SK-MEL-5 (cell line): ENCODE results near the gene LHFPL5. TPM values are rescaled to one million over a fixed set of nuclear protein-coding genes. Genes with fewer than 3 reads are reported as not detected.

ENCODE experiments used
- DNase-seq: peaks from one replicate; pipeline ENCODE4 v3.0.0-alpha.2; 2016; ENCODE audit warnings: low read depth, low spot score
- in situ Hi-C: cut with HindIII; loops from 2 replicates; pipeline ENCODE4 v1.10.0; 2016; ENCODE audit warnings: low sequenced_read_pairs, high pct_unique_total_duplicates, low pct_unique_long_range_greater_than_20kb
- total RNA-seq: library from RNA; depleted of rRNA; stranded (reverse); fragments of >200 nt; shearing (Covaris generic); gene quantifications from 2 replicates; pipeline ENCODE4 v1.2.3, GENCODE V29; 2014; rRNA removed

The LHFPL5 gene
- total RNA-seq, 1 experiment from 2014 or later, result not detected

GRCh38 chr6:35829306-35829705, 24.2 kb downstream of the LHFPL5 start:
- DNase-seq, result no peak
- in situ Hi-C loops, result no loop called here

GRCh38 chr6:35831257-35832007, 26.3 kb downstream of the LHFPL5 start:
- in situ Hi-C loops, result no loop called here
- no peak for DNase-seq

GRCh38 chr6:35833536-35833935, 28.4 kb downstream of the LHFPL5 start:
- DNase-seq, result no peak
- in situ Hi-C loops, result no loop called here

DNA sequence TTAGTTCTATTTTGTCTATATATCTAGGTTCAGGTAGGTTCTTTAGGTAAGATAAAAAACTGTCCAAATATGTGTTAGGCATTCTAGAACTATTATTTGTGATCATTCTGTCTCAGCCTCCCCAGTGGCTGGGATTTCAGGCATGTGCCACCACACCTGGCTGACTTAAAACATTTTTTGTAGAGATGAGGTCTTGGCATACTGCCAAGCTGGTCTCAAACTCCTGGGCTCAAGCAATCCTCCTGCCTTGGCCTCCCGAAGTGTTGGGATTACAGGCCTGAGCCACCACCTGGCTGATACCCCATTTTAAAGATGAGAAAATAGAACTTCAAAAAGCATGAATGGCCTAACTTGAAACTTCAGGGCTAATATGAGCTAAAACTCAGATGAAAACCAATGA, 33.9 kb downstream of the LHFPL5 start:
- no peak for DNase-seq
- in situ Hi-C loops, result no loop called here

DNA sequence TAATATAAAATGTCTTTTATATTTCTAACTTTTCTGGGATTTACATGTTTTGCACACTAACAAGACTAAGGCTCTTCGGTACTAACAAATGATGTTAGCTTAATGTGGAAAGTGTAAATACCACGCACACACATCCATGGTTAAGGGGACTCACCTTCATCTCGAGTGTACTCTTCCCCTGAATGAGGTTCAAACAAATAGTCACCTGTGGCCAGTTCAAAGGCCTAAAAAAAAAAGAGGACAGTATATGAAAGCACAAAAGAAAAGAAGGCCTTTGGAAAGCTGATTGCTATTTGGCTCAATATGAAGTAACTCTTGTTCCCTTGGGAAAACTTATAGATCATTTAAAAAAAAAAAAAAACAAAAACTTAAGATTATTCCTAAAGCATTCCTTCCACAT, 37.2 kb downstream of the LHFPL5 start:
- in situ Hi-C loops, result no loop called here
- DNase-seq, result no peak

GRCh38 chr6:35844290-35844689, 39.1 kb downstream of the LHFPL5 start:
- DNase-seq, result no peak
- in situ Hi-C loops, result no loop called here

- in situ Hi-C loops, result no loop called here
- DNase-seq, result no peak
These were observed 45.1 kb downstream of the LHFPL5 start for GRCh38 chr6:35850208-35850607.

- in situ Hi-C loops, result no loop called here
- DNase-seq, result no peak
These were observed 47.8 kb downstream of the LHFPL5 start for GRCh38 chr6:35852994-35853393.

DNA sequence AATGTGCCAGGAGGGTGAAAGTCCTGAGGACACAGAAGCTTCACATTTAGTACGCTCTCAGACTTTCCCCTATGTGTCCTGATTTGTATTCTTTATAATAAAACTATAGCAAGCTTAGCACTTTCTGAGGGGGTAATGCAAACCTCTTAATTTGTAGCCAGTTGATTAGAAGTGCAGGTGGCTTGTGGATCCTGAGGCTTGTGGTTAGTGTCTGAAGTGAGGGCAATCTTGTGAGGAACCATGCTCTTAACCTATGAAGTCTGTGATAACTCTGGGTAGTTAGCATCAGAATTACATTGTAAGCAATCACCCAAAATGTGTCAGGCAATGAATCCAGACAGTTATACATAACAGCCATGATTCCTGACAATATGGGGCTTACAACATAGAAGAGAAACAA, 51.1 kb downstream of the LHFPL5 start:
- in situ Hi-C loops, result no loop called here
- DNase-seq, result no peak

GRCh38 chr6:35857853-35858252, 52.7 kb downstream of the LHFPL5 start:
- no peak for DNase-seq
- in situ Hi-C loops, result no loop called here

DNA sequence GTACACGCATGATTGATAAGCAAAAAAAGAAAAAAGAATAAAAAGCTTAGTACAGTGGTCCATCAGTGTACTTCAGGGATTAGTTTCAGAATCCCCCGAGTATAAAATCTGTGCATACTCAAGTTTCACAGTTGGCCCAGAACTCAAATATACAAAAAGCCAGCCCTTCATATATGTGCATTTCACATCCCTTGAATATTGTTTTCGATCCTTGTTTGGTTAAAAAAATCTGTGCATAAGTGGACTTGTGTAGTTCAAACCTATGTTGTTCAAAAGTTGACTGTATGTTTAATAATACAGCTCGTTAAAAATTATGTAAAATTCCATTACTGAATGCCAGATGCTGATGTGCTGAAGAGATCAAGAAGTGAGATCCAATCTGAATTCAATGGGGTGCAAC, 54.2 kb downstream of the LHFPL5 start:
- in situ Hi-C loops, result no loop called here
- no peak for DNase-seq

Other genes with a start within 250 kb of the LHFPL5 start
- 4.3 and 4.6 TPM in 2 replicates for gene FKBP5, start 116.4 kb upstream of the LHFPL5 start, total RNA-seq
- 0.35 TPM in 1 of 2 replicates, not detected in the other for gene ARMC12, start 68.3 kb upstream of the LHFPL5 start, total RNA-seq
- not detected in 2 replicates for gene CLPSL2, start 28.8 kb upstream of the LHFPL5 start, total RNA-seq
- gene CLPSL1, start 24.3 kb upstream of the LHFPL5 start, total RNA-seq, result not detected in 2 replicates
- not detected in 2 replicates for gene CLPS, start 8.0 kb upstream of the LHFPL5 start, total RNA-seq
- gene SRPK1, start 115.7 kb downstream of the LHFPL5 start, total RNA-seq, result 26.6 and 27.3 TPM in 2 replicates
- not detected in 2 replicates for gene SLC26A8, start 219.3 kb downstream of the LHFPL5 start, total RNA-seq
- 28.2 and 28.7 TPM in 2 replicates for gene MAPK14, start 222.5 kb downstream of the LHFPL5 start, total RNA-seq